Kidney tubule cell (primary cell): ENCODE results near the gene IRAK1.
A peak's percentile ranks its signal among the peaks of the same experiment; 100 is the strongest.
"Not testable (repeated sequence)": the region's sequence is repeated elsewhere in the genome, so short reads cannot be mapped to it uniquely, and the experiment has no call there.

Source experiments
- DNase-seq: peaks from one replicate; pipeline ENCODE4 v3.0.0-alpha.2; 2018; ENCODE audit warnings: low spot score

Gene IRAK1

DNA sequence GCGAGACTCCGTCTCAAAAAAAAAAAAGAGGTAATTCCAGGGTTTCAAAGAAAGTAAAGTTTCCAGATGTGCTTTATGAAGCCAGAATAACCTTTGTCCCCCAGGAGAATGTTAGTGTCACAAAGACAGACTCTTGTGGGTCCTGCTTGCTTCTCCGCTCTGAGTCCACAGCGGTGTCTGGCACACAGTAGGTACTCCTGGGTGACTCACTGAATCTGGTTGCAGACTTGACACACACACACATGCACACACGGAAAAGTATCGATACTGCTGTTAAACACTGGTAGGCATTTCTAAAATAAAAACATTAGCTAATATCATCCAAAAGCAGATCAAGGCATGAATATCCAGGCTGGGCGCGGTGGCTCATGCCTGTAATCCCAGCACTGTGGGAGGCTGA is 24.2 kb downstream of the IRAK1 start:
- no peak for DNase-seq

DNA sequence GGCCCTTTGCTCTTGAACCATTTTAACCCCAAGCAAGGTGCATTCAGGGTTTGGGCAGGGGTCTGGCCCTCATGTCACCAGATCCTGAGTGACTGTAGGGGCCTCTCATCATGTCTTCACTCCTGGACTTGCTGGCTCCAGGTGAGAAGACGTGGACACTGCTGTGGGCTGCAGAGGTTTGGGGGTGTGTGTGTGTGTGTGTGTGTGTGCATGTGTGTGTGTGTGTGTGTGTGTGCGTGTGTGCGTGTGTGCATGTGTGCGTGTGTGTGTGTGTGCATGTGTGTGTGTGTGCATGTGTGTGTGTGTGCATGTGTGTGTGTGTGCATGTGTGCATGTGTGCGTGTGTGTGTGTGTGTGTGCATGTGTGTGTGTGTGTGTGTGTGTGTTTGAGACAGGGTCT is 25.3 kb downstream of the IRAK1 start:
- DNase-seq, result not testable (repeated sequence)

DNA sequence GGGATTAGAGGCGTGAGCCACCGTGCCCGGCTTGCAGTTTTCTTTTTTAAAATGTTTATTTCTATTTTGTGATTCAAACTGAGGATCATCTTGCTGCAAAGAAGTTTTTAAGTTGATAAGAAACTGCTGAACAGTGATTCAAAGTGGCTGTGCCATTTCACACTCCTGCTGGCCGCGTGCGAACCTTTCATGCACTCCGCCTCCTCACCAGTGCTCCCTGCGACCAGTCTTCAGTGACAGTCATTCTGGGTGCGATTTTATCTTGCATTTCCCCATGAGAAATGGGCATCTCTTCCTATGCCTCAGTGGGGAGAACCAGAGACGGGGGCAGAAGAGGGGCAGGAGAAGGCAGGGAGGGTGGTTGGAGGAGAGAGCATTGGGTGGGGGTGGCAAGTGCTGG is 25.7 kb downstream of the IRAK1 start:
- DNase-seq, result no peak

DNA sequence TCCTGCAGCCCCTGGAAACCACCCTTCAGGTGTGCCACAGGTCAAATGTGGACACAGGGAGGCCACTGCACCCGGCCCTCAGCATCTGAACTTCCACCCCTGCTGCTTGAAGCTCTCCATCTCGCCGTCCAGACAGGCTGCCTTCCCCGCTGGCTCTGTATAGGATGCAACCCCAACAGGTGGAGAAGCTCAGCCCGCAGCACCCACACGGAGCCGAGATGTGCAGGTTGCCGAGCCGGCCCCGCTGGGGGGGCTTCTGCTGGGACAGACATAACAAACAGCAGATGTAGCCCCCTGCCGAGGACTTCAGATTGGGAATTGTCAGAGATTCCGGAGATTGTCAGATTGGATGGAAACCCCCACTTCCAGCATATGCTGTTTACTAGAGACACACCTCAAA is 26.6 kb downstream of the IRAK1 start:
- DNase-seq, result no peak

DNA sequence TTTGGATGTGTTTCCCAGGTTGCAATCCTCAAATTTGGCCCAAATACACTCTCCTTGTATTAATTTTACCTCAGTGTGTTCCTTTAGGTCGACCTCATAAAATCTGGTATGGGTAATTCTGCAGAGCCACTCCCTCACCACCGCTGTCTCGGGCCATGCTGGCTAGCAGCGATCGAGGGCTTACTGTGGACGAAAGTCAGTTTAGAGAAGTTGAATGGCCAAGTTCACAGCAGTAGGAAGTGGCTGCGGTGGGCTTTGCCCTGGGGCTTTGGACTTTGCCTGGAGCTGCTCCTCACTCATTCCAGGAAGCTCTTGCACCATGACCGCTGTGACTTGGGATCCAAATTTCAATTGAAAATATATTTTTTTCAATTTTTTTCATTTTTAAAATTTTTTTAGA is 27.5 kb downstream of the IRAK1 start:
- DNase-seq, result no peak

DNA sequence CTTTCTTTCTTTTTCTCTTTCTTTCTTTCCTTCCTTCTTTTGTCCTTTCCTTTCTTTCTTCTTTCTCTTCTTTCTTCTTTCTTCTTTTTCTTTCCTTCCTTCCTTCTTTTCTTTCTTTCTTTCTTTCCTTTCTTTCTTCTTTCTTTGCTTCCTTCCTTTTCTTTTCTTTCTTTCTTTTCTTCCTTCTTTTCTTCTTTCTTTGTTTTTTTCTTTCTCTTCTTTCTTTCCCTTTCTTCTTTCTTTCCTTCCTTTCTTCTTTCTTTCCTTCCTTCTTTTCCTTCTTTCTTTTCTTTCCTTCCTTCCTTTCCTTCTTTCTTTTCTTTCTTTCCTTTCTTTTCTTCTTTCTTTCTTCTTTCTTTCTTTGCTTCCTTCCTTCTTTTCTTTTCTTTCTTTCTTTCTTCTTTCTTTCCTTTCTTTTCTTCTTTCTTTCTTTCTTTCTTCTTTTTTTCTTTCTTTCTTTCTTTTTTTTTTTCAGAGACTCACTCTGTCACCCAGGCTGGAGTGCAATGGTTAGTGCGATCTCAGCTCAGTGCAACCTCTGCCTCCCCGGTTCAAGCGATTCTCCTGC is 28.6 kb downstream of the IRAK1 start:
- no peak for DNase-seq

DNA sequence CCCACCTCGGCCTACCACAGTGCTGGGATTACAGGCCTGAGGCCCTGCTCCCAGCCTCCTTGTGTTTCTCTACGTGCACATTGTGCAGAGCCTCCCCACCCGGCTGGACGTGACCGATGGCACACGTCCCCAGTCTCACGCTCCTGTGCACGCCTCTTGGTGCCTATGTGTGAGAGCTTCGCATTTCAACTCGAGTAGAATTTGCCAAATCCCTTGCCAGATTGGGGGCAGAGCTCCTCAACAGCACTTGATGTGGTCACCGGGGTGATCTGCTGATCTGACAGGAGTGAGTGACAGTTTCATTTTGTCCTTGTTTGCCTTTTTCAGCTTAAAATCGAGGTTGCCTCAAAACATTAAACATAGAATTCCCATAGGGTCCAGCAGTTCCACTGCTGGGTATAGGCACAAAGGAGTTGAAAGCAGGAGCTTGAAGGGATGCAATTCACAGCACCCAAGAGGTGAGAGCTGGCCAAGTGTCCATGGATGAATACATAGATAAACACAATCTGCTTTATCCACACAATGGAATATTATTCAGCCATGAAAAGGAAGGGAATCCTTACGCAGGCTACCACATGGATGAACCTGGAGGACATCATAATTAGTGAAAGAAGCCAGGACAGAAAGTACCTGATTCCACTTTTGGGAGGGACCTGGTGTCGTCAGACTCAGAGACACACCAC is 29.6 kb downstream of the IRAK1 start:
- DNase-seq, result no peak

DNA sequence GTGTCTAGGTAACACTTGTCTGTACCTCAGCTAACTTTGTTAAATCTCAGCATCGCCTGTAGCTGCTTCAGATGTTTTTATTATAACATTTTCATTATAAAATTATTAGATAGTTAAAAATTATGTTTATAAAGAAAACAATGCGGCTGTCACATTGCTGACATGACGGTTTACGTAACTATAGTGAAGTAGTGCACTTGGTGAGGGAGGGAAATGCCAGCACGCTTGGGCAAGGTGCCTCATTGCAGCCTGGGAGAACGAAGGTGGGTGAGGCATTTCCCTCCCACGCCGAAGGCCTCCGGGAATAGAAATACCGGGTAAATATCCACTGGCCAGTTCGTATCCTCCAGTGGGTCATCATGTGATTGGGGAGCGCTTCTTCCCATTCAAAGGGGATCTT is 31.2 kb downstream of the IRAK1 start:
- DNase-seq, result no peak

DNA sequence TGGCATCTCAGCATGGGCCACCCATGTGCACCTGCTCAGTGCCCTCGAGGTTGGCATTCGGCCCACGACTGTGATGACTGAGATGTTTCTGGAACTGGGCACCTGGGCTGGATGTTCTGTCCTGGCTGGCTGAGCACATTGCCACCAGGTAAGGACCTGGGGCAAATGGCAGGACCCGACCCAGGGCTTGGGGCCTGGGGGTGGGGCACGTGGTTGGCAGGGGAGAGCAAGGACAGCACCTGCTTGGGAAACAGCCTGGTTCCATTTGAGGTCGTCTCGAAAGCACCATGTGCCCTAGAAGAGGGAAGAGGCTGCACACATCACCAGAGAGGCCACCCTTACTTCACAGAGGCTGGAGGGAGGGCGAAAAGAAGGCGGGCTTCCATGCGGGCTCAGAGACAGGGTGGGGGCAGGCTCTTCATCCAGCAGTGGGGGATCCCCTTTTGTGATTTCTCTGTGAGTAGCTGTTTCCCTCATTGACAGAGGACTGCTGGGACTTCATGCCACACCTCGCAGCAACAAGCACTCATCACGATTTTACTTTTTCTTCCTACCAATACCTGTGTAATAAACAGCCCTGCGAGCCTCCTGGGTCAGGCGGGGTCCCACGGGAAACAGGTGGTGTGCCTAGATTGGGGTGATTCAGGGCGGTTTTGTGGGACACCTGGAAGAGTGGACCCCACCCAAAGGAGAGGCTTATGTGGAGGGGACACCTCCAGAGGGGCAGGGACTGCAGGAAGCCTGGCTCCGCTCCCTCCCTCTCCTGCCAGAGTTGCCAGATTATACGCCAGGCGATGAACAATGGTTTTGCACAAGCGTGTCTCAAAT is 35.1 kb downstream of the IRAK1 start:
- DNase-seq, result no peak

DNA sequence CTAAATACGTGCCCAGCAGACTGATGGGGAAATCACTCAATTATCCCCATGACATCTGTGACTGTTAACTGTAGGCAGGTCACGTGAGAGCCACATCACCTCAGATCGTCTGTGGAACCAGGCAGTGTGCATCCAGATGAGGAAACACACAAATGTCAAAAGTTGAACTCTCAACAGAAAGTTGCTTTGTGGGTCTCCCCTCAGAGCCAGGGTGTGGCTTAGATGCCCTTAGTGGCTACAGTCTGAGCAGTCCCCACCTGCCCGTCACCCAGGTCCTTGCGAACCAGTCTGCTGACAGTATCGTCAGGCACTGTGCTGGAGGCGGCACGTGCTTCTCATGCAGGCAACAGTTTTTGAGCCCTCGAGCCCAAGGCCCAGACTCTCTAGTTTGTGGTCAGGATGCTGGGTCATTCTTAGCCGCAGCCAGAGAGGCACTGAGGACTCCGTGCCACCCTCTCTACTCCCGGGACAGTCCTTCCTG is 36.3 kb downstream of the IRAK1 start:
- DNase-seq, result no peak

DNA sequence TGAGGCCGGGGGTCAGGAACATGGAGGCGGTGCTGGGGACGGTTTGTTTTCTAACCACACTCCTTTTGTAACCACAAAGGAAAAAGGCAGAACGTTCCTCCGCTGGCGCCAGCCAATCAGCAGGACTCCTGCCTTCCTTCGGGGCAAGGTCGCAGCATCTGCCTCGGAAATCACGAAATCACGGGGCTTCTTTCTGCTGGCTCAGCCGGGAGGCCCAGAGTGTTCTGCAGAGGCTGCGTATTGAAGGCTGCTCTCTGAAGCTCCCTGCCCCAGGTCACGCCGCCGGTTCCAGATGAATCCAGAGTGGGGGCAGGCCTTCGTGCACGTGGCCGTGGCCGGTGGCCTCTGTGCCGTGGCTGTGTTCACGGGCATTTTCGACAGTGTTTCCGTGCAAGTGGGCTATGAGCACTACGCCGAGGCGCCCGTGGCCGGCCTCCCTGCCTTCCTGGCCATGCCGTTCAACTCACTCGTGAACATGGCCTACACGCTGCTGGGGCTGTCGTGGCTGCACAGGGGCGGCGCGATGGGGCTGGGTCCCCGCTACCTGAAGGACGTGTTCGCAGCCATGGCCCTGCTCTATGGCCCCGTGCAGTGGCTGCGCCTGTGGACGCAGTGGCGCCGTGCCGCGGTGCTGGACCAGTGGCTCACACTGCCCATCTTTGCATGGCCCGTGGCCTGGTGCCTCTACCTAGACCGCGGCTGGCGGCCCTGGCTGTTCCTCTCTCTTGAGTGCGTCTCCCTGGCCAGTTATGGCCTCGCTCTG is 37.8 kb downstream of the IRAK1 start:
- DNase-seq, result no peak

DNA sequence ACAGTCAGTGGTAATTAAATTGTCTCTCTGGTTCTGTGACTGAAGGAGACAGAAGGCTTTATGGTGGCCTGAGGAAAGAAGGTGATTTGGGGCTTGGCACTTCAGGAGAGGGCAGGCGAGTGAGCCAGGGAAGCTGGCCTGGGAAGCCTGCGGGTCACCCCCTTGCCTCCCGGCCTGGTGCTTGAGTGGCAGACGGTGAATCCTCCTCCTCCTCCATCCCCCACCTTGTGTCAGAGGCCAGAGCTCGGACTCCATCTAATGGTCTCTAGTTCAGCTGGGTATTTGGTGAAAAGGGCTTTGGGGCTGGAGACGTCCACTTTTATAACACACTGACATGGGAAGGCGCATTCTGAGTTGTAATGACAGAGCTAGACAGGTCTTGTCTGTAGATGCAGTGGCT is 38.5 kb downstream of the IRAK1 start:
- DNase-seq, result no peak

DNA sequence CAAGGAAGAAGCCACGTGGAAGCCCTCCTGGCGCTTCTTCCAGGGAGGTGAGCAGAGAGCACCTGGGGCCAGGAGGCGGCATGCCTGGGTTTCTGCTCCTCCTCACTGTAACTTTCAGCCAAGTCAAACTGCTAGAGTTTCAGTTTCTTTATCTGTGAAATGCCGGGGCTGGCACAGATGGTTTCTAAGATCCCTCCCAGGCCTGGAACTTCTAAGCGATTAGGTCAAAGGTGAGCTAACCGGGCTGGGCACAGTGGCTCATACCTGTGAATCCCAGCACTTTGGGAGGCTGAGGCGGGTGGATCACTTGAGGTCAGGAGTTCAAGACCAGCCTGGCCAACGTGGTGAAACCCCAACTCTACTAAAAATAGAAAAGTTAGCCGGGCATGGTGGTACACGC is 39.3 kb downstream of the IRAK1 start:
- not testable (repeated sequence) for DNase-seq

DNA sequence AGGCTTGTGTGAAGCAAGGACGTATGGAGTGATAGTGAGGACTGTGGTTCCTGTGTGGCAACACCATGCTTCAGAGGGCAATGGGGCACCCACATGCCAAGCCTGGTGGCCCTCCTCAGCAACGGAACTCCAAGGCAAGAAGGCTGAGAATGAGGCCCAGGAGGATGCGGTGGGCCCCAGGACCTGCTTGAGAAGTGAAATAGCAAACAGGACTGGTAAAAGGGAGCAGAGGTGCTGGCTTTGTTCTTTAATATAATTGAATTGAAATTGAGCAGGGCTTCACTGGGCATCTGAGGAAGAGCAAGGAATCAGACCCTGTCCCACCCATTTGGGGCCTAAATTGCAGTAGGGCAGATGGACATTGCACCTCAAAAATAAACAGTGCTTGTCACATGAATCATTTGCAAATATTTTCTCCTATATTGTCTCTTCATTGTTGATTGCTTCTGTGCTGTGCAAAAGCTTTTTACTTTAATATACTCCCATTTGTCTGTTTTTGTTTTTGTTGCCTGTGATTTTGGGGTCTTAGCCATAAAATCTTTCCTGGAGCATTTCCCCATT is 44.9 kb downstream of the IRAK1 start:
- no peak for DNase-seq

DNA sequence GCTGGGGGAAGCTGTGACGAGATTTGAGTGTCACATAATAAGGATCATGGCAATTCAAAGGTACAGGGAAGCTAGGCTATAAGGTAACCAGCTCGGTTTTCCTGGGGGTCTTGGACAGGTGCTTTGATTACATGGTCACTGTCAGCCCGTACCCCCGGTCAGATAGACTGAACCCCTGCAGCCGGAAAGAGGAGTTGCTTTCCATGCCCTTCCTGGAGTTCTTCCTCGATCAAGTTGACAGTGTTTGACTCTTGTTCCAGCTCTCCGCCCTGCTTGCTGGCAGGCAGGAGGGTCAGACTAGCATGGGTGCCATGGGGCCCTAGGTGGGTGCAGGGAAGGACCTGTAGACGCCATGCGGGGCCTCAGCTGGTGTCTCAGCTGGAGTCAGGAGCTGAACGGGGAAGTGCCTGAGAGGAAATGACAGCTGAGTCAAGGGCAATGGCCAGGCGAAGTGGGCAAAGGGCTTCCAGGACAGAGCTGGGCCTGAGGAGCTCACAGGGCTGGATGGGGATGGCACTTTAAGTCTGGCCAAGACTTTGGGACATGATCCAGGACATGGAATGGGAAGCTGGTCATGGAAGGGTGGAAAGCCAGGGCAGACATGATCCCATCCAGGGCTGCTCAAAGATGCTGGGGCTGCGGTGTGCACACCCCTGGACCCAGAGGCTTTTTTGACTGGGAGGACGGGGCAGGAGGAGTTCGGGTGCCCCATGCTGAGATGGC is 45.5 kb downstream of the IRAK1 start:
- no peak for DNase-seq

DNA sequence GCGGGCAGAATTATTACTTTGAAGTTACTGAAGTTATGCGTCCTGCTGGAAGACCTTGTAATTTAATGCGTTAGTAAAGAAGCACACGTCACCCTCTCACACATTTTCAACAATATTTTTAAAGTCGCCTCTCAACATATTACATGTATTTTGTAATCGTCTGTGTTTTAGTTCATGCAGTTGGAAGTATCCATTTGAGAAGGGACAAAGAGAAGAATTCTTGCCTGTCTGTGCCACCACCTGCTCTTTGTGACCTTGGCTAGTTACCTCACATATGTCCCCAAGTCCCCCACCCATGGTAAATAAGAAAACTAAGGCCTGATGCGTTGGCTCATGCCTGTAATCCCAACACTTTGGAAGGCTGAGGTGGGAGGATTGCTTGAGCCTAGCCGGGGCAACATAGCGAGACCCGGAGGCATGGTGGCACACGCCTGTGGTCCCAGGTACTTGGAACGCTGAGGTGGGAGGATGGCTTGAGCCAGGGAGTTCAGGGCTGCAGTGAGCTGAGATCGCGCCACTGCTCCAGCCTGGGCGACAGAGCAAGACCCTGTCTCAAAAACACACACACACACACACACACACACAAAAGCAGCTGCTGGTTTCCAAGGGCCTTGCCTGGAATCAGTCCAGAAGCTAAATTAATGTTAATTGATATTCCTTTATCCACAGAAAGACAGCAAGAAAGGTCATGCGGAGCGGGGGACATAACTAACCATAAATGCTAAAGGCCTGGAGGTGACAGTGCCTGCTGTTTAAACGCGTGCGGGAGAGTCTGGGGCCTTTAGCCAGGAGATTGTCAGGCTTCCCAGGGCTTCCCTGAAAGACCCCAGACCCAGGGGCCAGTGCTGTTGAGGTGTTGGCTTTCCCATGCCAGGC is 46.3 kb downstream of the IRAK1 start:
- no peak for DNase-seq

DNA sequence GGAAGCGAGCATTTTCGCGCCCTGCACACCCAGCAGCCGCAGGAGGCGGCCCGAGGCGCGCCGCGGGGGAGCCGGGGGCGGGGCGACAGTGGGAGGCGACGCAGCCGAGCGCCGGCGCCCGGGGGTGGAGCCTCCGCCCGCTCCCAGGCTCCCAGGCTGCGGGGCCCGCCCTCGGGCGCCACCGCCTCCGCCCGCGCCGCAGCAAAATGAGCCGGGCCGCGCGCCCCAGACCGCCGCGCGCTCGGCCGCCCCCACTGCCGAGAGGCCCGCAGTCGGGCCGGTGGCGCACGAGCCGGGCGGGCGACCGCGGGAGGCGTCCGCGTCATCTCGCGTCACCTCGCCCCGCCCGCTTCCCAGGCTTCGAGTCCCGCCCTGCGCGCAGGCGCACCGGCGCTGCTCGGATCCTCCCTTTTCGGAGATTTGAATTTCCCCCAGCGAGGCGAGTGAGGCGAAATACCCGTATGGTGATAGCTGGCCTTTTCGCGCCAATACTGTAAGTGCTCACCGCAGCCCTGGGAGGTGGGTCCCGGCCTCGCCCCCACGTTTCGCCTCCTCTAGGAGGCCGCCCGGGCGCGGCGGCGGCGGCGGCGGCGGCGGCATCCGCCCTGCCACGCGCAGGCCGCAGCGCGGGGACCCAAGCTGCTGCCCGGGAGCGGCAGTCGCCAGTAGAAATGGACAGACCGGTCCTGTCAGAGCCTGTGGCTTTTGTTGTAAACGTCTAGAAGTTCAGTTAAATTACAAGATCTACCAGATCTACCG is 47.2 kb downstream of the IRAK1 start, which contains the start of gene TMEM187:
TSS of gene TMEM187 (plus strand) at position 387 of the 759 bp plus-strand sequence. CDS start 9,309 bp downstream, outside the sequence.
- DNase-seq, result peak; percentile 92

DNA sequence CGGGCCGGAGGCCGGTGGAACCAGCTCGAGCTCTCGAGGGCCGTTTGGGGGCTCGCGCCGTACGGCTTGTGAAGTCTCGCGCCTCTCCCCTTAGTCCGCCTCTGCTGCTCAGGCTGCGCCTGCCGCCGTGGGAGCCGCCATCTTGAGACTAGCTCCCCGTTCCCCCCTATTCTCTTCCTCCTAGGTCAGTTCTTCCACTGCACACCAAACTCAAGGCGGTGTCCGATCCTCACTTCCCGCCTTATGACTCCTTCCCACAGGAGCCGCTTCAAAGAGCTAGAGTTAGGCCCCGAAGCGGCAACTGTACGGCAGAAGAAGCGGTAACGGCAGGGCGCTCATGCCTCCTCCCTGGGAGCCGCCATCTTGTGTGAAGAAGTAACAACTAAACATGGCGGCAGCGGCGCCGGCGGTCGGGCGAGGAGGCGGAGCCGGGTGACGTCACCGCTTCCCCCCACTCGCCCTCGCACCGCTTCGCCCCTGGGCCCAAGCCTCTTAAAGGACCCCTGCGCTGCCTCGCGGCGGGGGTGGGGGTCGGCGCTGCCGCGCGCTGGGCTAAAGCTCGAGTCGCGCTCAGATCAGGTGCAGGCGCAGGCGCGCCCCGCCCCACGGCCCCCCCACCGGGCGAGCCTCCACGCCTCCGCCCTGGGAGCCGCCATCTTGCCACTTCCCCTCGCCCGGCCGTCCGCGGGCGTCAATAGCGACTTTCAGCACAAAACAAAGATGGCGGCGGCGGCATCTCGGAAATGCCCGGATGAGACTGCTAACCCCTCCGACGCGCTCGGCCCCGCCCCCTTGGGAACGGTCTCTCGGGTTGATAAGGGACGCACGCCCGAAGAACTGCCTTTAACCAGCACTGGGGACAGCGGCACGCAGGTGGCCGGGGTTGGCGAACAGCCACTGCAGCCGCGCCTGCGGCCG is 48.0 kb downstream of the IRAK1 start, which contains the start of gene HCFC1:
TSS of gene HCFC1 (minus strand) at position 369 of the 918 bp plus-strand sequence. CDS start 978 bp downstream, outside the sequence.
- DNase-seq, result peak; percentile 92
